Erythroblast (primary cell): ENCODE measurements around the gene ZNF430.
"Not testable (repeated sequence)": the region's sequence is repeated elsewhere in the genome, so short reads cannot be mapped to it uniquely, and the experiment has no call there.

Experiments
- DNase-seq, 2 experiments: peaks; one replicate each; lab custom pipeline; 2025; lab: John Stamatoyannopoulos, UW
- GATA1 ChIP-seq: IDR thresholded peaks from 2 replicates; pipeline ENCODE4 v1.6.1; 2011; ENCODE audit warnings: low read depth, mild to moderate bottlenecking, control low read depth, low read length, moderate library complexity
- POLR2A ChIP-seq: IDR thresholded peaks from 2 replicates; pipeline ENCODE4 v1.6.1; 2011; ENCODE audit warnings: mild to moderate bottlenecking, low read length

Gene ZNF430

GRCh38 chr19:21020298-21021227 lies at the start of gene ZNF430:
TSS of gene ZNF430 (plus strand) at chr19:21020657. CDS start at chr19:21020801, 144 bp downstream.
- peak; percentile 96 to 97 for DNase-seq
- TF ChIP-seq POLR2A: peak; percentile 87
- TF ChIP-seq GATA1: no peak

- not testable (repeated sequence) for DNase-seq
Observed at GRCh38 chr19:20992788-20993187, 27.7 kb upstream of the ZNF430 start.

DNA sequence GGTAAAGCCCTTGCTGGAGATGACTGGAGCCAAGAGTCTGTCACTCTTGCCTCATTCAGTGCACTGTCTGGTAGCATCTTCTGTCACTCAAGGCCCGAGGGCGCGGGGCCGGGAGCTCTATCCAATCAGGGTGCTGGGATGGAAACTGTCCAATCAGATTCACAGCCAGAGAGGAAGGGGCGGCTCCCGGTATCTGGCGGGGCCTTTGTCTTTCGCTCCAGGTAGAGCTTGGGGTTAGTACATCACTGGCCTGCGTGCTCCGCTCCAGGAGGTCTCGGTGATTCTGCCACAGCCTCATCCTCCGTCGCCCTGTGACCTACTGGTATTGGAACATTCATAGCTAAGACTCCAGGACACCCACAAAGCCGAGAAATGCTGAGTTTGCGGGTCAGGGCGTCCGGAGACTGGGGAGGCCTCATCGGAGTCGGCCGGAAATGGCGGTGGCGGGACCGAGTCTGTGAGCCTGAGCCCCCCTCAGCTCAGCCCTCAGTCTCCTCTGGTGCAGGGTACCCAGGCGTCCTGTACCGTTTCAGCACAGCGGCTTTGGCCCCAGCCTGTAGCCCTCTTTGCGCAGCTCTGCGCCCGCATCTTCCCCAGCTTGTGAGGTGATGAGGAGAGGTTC lies 20.6 kb upstream of the ZNF430 start:
- TF ChIP-seq POLR2A (no peak), GATA1 (no peak)
- peak; percentile 36 to 42 for DNase-seq

GRCh38 chr19:21021238-21021637 lies 781 bp downstream of the ZNF430 start:
- peak; percentile 43 to 49 for DNase-seq

DNA sequence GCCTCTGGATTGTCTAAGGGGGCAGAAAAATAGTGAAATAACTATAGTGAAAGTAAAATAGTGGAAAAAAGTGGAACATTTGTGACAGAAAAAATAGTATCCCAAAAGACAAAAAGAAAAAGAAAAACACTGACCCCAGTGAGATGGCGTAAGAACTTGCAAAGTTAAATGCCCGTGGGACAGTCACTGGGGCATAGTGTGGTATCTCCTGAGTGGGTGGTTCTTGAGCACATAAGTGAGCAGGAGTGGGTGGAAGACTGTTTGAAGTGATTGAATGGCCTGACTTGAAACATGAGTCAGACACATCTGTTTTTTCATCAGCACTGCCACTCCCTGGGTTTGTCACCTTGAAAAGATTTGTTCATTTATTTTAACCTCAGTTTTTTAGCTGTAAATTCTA lies 2.5 kb downstream of the ZNF430 start:
- DNase-seq: peak; percentile 4 to 13
- TF ChIP-seq GATA1: no peak
- TF ChIP-seq POLR2A: no peak

- no peak for DNase-seq
- TF ChIP-seq GATA1 (no peak), POLR2A (no peak)
Observed at GRCh38 chr19:21023901-21024300, 3.4 kb downstream of the ZNF430 start.

DNA sequence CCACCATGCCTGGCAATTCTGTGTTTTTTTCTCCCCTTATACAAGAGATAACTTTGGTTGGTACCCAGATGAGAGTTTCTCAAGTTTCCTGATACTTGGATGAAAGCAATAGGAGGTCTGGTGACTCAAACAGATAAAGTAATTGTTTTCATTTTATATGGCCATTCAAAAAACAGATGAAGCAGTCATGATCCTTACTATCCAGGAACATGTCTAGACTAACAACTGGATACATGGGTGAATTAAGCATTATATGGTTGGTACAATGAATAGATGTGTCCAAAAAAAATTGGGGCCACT lies 8.5 kb downstream of the ZNF430 start:
- no peak for DNase-seq
- no peak for TF ChIP-seq POLR2A
- no peak for TF ChIP-seq GATA1

- TF ChIP-seq POLR2A: no peak
- TF ChIP-seq GATA1: no peak
- no peak for DNase-seq
Observed at GRCh38 chr19:21045028-21045427, 24.6 kb downstream of the ZNF430 start.

DNA sequence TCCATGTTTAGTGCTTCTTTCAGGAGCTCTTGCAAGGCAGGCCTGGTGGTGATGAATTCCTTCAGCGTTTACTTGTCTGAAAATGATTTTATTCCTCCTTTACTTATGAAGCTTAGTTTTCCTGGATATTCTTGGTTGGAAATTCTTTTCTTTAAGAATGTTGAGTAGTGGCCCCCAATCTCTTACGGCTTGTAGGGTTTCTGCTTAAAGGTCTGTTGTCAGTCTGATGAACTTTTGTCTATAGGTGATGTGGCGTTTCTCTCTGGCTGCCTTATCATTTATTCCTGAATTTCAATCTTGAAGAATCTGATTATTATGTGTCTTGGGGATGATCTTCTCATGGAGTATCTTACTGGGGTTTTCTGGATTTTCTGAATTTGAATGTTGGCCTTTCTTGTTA lies 26.0 kb downstream of the ZNF430 start:
- no peak for TF ChIP-seq POLR2A
- TF ChIP-seq GATA1: no peak

DNA sequence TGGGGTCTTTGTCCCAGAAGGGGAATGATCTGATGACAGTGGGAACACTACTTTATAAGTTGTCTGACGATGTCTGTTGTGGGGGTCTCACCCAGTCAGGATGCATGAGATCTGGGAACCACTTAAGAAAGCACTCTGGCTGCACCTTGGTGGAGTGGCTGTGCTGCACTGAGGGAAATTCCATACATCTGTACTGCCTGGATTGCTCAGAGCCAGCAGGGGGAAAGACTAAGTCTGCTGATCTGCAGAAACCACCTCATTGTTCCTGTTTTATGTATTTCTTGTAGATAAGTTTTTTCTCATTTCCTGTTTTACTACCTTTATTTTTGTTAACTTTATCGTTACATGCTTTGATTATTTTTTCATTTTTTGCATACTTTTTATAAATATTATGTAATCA lies 27.3 kb downstream of the ZNF430 start:
- TF ChIP-seq GATA1 (no peak), POLR2A (no peak)

More for the DNA sequence above, 26.0 kb downstream of the ZNF430 start:
- DNase-seq: no peak

DNA sequence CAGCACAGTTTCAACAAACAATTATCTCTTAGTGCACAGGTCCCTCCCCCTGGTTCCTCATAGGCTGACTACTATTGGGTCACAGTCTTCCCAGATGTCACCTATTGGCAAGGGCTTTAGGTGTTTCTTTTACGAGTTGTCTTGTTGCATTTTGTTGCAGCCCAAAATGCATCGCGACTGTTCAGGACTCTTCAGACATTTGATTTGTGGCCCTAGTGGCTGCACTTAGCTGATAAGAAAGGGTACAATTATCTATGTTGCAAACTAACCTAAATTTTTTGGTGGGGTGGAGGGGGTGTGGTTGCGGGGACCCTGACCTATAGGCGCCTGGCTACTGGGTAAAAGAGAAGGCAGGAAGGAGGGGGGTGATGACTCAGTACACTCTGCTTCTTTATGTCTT lies 32.4 kb downstream of the ZNF430 start:
- TF ChIP-seq GATA1 (no peak), POLR2A (no peak)
- DNase-seq: peak; percentile 3

More for the DNA sequence above, 27.3 kb downstream of the ZNF430 start:
- DNase-seq: no peak

- TF ChIP-seq POLR2A: no peak
- TF ChIP-seq GATA1: no peak
- no peak for DNase-seq
Observed at GRCh38 chr19:21065336-21065735, 44.9 kb downstream of the ZNF430 start.

DNA sequence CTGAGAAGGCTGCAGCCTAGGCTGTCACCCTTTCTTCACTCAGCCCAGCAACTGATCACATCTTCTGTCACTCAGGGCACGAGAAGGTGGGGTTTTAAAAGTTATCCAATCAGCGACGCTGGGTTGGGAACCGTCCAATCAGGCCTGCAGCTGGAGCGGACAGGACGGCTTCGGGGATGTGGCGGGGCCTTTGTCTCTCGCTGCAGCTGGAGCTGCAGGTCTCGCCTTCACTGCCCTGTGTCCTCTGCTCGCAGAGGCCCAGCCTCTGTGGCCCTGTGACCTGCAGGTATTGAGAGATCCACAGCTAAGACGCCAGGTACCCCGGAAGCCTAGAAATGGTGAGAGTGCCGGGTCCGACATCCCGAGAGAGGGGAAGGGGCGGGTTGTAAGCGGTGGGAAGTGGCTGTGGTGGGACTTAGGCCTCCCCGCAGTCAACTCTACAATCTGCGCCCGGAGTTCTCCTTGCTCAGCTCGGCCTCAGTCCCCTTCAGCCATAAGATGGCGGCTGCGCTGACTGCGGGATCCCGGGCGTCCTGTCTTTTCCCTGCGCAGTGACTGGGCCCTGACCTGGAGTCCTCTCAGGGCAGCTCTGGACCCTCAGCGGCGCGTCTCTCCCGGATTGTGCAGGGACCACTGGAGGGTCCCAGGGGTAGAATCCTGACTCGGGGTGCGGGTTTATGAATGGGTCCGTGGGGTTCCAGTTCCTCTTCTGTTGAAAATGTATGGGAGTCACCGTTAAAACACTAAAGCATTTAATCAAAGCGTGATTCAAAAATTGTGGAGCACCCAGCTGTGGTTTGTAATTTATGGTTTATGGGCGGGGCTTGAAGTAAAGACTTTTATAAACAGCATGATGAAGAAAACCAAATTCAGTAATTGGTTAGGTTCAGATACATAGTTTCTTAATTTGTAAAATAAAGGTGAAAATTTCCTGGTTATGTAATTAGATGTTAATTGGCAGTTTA lies 61.8 kb downstream of the ZNF430 start, which contains the start of gene ZNF714:
TSS of gene ZNF714 (plus strand) at position 193 of the 965 bp plus-strand sequence. CDS start 16,066 bp downstream, outside the sequence.
- TF ChIP-seq POLR2A: peak; percentile 82
- no peak for TF ChIP-seq GATA1
- peak; percentile 89 to 91 for DNase-seq

- TF ChIP-seq GATA1 (no peak), POLR2A (no peak)
- DNase-seq: no peak
Observed at GRCh38 chr19:21084343-21084742, 63.9 kb downstream of the ZNF430 start.
